GM21529 (cell line): ENCODE data around the gene FRMPD4.
"Not testable (repeated sequence)": the region's sequence is repeated elsewhere in the genome, so short reads cannot be mapped to it uniquely, and the experiment has no call there.

Source experiments
- ATAC-seq: cut with Tn5 transposase; IDR thresholded peaks from one replicate; pipeline ENCODE4 v1.9.1; 2021; ENCODE audit not compliant: unreplicated experiment

The FRMPD4 gene

DNA sequence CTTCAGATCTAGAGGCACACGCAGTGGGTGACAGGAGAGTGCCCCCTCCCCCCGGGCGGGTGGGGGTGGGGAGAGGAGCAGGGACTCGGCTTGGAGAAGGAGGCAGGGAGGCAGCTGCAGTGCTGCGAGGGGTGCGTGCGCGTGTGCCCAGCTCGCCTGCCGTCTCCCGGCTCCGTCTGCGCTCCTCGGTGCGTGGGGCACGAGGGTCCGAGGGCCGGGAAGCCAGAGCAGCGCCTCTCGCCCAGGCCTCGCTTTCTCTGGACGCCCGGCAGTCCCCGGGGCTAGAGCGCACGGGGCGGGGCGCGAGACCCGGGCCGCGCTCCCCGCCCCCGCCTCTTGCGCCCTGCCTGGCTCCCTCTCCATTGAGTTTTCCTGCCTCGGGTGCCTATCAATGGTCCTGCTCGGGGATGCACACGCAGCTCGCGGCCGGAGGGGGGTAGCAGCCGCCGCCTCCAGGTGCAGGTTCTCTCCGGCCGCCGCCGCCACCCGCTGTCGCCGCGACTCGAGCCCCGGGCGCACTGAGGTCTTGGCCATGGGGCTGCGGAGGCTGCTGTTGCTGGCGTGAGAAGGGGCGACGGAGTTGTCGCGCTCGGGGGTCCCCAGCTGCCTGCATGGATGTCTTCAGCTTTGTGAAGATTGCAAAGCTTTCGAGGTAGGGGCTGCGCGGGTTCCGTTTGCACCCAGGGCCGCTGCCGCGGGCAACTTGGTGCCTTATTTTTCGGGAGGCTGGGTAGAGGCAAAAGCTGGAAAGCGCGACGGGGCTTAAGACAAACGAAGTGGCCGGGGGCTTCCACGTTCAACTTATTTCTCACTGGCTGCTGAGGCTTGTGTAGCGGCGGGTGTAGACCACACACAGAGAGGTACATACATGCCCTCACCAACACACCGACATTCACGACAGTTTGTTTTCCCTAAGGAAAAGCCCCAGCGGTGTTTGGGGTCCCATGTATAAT lies at the start of gene FRMPD4:
Gene FRMPD4, plus strand, starts transcription at position 113 of the 953 bp plus-strand sequence. Its CDS starts 499 bp downstream, at position 612.
- no peak for ATAC-seq

DNA sequence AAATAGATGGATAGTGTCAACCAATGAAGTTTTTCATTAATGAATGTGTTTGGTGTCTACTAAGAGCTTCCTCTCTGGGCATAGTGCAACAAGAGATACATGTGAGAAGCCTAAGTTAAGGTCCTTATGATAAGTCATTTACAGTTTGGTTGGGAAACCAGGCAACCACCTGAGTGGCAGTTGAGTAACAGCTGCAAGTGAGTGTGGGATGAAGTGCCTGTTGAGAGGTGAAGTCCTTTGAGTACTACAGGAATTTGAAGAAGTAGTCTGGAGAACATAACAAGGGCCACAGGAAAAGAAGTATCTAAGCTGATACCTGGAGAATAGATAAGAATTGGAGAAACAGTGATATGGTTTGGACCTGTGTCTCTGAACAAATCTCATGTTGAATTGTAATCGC lies 48.5 kb upstream of the FRMPD4 start:
- no peak for ATAC-seq

DNA sequence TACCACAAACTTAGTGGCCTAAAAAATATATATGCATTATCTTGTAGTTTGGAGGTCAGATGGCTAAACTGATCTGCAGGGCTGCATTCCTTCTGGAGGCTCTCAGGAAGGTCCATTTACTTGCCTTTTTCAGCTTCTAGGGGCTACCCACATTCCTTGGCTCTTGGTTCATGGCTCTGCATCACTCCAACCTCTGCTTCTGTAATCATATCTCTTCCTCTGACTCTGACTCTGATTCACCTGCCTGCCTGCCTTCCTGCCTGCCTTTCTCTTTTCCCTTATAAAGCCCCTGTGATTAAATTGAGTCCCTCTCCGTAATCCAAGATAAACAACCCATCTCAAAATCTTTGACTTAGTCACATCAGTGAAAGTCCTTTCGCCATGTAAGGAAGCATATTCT lies 25.0 kb upstream of the FRMPD4 start:
- no peak for ATAC-seq

DNA sequence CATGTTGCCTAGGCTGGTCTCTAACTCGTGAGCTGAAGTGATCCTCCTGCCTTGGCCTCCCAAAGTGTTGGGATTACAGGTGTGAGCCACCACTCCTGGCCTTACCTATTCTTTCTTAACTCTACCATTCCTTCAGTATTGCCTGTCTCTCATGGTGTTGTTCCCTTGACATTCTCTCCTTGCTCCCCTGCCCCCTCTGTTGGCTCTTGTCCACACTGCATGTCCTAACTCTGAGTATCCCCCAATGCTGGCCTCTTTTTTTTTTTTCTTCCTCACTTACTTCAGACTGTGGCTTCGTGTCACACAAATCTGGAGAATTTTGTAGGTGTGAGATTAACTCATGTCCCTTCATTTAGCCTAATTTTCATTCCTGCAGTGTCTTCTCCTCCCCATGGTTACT lies 22.9 kb upstream of the FRMPD4 start:
- no peak for ATAC-seq

DNA sequence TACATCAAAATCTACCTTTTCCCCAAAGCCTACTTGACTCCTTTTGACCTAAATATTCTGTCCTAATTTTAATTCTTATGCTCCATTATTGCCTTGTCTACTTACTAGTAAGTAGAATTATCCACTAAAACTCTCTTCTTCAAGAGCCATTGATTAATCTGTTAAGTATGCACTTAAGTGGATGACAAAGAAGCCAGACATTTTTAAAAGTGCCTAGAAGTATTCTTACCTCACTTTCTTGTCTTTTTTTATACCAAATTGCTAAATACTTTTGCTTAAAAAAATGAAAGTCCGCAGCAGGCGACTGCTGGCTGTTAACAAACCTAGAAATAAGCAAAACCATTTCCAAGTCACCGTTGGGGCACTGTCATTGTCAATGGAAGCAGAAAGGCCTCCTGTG lies 20.1 kb upstream of the FRMPD4 start:
- no peak for ATAC-seq

DNA sequence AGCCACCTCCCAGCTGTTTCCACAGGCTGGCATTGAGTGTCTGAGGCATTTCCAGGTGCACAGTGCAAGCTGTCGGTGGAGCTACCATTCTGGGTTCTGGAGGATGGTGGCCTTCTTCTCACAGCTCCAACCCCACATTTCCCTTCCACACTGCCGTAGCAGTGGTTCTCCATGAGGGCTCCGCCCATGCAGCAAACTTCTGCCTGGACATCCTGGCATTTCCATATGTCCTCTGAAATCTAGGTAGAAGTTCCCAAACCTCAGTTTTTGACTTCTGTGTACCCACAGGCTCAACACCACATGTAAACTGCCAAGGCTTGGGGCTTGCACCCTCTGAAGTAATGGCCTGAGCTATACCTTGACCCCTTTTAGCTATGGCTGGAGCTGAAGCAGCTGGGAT lies 10.3 kb upstream of the FRMPD4 start:
- ATAC-seq = no peak

DNA sequence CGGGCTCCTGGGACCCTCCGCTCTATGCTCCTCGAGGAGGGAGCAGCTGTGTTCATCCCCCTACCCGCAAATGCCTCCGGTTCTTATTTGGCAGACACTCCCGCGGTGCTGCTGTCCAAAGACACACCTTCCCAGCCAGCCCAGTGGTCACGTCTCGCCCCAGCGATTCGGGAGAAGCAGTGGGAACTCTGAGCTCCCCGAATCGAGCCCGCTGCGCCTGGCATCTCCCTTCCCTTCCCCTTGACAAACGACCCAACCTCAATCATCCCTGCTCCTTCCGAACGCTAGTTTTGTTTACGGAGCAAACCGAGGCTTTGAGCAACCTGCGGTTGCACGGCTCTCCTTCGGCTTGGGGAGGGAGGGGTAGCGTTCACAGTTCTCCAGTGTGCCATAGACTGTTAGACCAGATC lies 317 bp upstream of the FRMPD4 start:
- ATAC-seq = no peak

DNA sequence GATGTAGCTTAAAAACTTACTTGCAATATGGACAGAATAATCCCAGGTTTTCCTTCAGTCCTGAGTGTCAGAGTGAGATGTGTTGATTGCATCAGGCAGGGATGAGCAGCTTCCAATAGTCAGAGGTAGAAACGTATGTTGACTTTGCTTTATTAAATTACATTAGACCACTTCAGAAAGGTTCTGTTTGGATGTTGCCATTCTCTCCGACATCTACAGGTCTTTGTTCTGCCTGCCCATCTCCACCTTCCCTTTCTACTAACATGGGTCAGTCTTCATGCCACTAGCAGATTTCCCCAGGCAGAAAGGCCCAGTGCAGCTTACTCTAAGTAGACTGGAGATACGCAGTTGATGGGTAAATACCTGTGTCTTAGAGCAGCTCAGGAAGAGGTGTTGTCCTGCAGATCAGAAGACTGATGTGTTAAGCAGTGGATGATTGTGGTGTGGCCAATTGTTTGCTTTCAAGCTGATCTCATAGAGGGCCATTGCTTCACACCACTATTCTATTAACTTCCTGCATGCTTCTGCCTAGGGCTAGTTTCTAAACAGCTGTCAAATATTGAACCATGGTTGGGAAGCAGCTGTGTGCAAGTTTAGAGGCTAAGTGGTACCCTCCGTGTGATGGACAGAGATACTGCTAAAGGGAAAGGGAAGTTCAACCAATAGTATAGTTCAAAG lies 1.8 kb downstream of the FRMPD4 start:
- no peak for ATAC-seq

DNA sequence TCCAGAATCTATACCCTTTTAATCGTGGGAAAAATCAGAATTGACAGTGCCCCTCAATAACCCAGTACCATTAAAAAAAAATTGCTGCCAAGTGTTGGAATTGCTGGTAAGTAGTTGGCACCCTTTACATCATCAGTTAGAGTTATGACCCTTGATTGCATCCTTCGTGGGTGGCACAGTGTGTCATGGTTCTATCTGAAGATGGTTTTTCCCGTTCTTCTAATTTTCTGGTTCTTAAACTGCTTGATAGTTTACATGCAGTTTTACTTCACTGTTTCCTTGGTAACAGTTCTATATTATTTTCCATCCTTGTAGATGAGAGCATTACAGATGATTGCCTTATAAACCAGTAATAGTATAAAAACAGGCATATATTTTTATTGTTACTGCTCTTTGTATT lies 3.2 kb downstream of the FRMPD4 start:
- no peak for ATAC-seq

DNA sequence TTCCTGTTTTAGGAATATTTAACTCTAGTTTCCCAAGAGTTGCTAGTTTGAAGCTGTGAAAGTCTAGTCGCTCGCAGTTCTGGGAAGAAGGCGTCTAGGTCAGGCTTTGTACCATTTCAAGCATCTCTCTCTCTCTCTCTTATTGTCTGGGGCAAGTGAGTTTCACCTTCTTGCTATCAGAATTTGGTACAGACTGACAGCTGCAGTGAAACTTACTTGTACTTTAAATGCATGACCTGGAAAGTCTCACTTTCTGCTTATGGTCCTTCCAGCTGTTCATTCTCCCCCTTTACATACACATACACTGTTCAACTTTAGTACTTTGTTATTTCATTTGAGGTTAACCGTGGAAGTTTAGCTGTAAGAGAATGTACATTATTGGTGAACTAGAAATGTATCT lies 4.4 kb downstream of the FRMPD4 start:
- no peak for ATAC-seq

DNA sequence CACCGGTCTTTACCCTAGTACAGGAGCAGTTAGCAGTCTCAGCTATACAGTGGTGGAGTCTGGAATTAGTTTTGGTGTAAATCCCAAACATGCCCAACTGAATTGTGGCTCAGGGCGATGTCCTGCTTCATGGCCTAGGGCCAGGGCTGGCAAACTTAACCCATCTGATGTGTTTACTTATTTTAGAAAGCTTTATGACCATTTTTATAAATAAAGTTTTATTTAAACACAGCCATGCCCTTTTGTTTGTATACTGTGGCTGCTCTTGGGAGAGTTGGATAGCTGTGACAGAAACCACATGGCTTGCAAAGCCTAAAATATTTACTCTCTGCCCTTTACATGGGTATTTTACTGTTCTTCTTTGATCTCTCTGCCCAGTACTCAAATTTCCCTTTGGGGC lies 7.1 kb downstream of the FRMPD4 start:
- ATAC-seq = no peak

DNA sequence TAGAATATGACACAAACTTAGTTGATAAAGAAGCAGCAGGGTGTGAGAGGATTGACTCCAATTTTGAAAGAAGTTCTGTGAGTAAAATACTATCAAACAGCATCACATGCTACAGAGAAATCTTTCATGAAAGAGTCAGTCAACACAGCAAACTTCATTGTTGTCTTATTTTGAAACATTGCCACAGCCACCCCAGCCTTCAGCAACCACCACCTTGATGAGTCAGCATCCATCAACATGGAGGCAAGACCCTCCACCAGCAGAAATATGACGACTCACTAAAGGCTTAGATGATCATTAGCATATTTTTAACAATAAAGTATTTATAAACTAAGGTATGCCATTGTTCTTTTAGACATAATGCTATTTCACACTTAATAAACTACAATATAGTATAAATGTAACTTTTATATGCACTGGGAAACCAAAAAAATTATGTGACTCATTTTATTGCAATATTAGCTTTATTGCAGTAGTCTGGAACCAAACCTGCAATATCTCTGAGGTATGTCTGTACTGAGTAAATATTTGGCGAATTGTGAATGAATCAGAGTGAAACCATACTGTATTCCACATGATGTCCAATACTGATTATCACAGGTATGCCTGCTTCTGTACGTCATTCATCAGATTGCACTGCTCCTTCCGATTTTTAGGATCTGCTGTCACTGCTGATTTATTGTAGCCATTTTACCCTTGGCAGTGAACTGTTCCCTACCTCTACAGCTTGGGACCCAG lies 11.6 kb downstream of the FRMPD4 start:
- ATAC-seq = no peak

DNA sequence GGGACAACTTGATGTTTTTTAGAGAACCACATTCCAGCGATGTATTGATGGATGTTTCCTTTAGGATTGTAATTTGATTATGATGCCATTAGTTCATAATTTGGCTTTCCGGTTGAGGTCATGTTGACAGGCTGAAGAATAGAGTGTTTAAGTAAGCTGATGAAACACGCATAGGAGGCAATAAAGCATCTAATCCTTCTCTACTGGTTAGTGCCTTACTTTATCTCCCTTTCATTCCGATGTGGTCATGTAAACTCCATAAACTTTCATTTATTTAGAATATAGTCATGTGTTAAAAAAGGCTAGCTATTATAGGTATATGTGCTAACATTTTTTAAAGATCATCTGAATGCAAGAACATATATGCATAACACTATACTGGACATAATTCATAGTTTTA lies 15.0 kb downstream of the FRMPD4 start:
- ATAC-seq = no peak

DNA sequence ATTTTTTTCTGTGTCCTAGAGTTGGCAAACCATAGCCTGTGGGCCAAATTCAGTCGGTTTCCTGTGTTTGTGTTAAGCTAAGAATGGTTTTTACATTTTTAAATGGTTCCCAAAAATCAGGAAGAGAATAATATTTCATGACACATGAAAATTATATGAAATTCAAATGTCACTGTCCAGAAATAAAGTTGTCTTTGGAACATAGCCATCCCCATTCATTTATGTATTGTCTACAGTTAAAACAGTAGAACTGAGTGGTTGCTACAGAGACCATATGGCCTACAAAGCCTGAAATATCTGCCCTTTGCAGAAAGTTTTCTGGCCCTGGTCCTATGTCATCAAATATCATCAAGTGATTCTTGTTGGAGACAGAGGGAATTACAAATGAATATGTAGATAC lies 15.5 kb downstream of the FRMPD4 start:
- ATAC-seq = no peak

DNA sequence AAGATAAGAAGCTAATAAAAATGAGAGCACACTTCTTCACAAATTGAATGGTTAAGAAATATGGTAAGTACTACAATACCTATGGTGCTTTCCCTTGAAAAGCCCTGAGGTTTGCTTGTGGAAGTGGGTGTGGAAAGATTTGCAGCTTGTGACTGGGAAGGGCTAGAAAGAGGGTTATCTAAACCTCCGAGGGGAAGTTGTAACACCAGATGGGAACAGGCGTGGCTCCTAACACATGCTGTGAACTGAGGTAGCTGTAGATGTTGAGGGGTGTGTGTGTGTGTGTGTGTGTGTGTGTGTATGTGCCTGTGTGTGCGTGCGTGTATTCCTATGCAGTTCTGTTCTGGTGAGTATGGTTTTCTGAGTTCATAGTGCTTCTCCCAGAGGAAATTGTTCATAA lies 21.5 kb downstream of the FRMPD4 start:
- no peak for ATAC-seq

DNA sequence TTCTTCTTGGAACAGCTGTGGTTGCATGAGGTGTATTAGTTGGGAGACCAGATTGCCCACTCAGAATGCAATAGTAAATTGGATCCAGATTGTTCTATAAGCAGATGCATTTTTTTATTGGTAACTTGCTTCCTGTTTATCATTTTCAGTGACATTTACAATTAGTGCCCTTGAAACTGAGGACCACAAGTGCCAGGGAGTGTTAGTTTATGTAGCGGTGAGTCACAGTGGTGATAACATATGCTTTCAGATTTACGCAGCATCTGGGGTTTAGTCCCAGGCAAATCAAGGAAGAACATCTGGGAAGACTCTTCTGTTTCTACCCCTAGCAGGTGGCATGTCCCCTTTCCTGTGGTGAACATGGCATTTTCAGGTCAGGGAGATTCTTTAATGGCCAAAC lies 24.1 kb downstream of the FRMPD4 start:
- no peak for ATAC-seq

DNA sequence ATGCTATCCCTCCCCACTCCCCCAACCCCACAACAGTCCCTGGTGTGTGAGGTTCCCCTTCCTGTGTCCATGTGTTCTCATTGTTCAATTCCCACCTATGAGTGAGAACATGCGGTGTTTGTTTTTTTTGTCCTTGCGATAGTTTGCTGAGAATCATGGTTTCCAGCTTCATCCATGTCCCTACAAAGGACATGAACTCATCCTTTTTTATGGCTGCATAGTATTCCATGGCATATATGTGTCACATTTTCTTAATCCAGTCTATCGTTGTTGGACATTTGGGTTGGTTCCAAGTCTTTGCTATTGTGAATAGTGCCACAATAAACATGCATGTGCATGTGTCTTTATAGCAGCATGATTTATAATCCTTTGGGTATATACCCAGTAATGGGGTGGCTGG lies 25.9 kb downstream of the FRMPD4 start:
- not testable (repeated sequence) for ATAC-seq

DNA sequence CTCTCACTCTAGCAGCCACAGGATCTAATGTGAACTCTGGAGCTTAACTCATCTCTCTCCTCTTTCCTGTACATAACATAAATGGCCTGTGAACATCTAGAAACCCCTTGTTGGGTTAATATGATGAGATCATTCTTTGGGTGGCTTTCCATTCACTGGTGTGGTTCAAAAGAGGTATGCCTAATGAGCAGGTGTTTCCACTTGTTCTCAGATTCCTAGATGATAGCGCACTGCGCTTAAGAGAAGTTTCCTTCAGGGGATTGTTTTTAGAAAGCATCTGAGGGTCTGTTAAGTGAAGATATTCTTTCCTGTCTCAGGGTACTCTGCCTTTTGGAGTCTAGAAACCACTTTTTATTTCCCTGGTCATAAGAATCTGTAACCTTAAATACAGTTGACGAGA lies 32.5 kb downstream of the FRMPD4 start:
- no peak for ATAC-seq

DNA sequence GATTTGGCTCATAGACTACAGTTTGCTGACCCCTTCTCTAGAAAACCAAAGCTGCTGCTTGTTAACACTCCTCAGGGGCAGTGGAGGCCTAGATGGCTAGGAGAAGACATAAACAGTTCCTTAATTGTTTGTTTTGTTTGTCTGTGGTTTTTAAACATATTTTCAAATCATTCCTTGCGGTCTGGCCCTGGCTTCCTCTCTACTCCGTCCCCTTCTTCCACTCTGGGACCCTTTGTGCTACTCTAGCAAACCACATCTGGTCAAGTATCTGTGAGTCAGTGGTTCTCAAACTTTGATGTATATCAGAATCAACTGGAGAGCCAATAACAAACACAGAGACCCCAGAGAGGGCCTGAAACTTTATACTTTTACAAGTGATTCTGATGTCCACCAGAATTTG lies 36.1 kb downstream of the FRMPD4 start:
- ATAC-seq = no peak

DNA sequence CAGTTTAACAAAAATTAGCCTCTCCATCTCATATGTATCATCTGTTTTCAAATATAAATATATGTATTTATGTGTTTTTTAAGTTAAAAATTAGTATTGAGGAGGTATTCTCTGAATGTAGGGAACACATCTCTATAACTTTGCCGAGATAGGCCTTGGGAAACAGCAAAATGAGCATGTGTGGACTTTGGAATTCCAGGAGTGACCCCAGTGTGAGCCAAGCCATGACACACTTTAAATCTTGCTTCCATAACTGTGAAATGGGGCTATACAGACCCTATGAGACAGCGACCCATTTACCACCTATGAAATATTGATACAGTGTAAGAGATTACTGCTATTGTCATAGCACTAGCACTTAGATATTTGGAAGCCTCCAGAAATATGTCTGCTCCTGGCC lies 58.8 kb downstream of the FRMPD4 start:
- no peak for ATAC-seq

DNA sequence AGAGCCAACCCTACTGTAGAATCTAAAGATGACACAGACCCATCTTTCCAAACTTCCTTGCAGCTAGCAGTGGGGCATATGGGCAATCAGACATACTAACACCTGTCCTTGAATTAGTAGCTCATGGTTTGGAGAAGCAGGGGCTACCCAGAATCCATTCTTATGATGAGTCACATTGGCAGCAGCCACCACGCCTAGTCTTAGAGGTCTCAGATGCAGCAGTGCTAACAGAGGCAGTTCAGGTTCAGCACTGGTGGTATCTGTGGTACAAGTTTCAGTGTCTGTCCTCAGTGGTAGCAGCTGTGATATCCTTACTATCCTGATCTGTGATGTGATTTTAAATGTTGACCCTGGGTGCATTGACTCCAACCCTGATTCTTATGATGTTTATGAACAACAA lies 68.1 kb downstream of the FRMPD4 start:
- no peak for ATAC-seq
